CD4-positive, alpha-beta T cell (primary cell): Measurements from ENCODE around the gene MINDY3. TPM values are rescaled to one million over a fixed set of nuclear protein-coding genes. Genes with fewer than 3 reads are reported as not detected.

Source experiments
- ATAC-seq: fragments of 200-7000 bp; cut with Tn5 transposase; one replicate; pipeline ENCODE4 v1.10.0; 2022; ENCODE audit warnings: mild to moderate bottlenecking; ENCODE audit not compliant: poor library complexity
- CTCF ChIA-PET: fragments of 350-600 bp; sonication (Branson Sonifier 250); formaldehyde crosslinking; loops from one replicate; lab custom pipeline; 2021; ENCODE audit warnings: antibody characterized with exemption, inconsistent platforms; lab: Charles Lee
- POLR2A ChIA-PET: fragments of 350-600 bp; sonication (Branson Sonifier 250); formaldehyde crosslinking; loops from one replicate; lab custom pipeline; 2021; ENCODE audit warnings: antibody characterized with exemption, inconsistent platforms; lab: Charles Lee
- DNase-seq, 14 experiments: peaks; one replicate each; pipeline ENCODE4 v3.0.0-alpha.2; 2013 to 2020; ENCODE audit warnings: mixed read lengths in 2 of 14
- H3K27ac ChIP-seq, 2 donors: one replicate each; pipeline versions ENCODE4 v1.5.1 to v1.7.0; 2013; ENCODE audit warnings: low read length in 2 of 2, low read depth in 1 of 2, mild to moderate bottlenecking in 1 of 2
- H3K27me3 ChIP-seq, 2 experiments: 1 replicate in 1 of 2; 2 replicates in 1 of 2; pipeline versions ENCODE4 v1.6.1 to v1.7.0; 2013; ENCODE audit warnings: low read length in 2 of 2, control low read depth in 1 of 2, mild to moderate bottlenecking in 1 of 2, moderate library complexity in 1 of 2; ENCODE audit not compliant: insufficient read depth in 2 of 2, control insufficient read depth in 1 of 2
- H3K36me3 ChIP-seq: one replicate; pipeline ENCODE4 v1.6.1; 2013; ENCODE audit warnings: low read length, control low read depth; ENCODE audit not compliant: insufficient read depth
- H3K4me1 ChIP-seq: one replicate; pipeline ENCODE4 v1.6.1; 2013; ENCODE audit warnings: low read length, control low read depth; ENCODE audit not compliant: insufficient read depth
- H3K4me3 ChIP-seq: one replicate; pipeline ENCODE4 v1.5.1; 2013; ENCODE audit warnings: mild to moderate bottlenecking, low read length, moderate library complexity
- H3K9me3 ChIP-seq, 2 experiments: 1 replicate in 1 of 2; 2 replicates in 1 of 2; pipeline versions ENCODE4 v1.6.1 to v1.7.0; 2013; ENCODE audit warnings: low read length in 2 of 2, mild to moderate bottlenecking in 2 of 2, control low read depth in 1 of 2, moderate library complexity in 1 of 2; ENCODE audit not compliant: control insufficient read depth in 1 of 2, insufficient read depth in 1 of 2
- H3K27ac Mint-ChIP-seq: one replicate; pipeline ENCODE4 v1.8.0; 2020; ENCODE audit warnings: mixed read lengths
- H3K27me3 Mint-ChIP-seq: one replicate; pipeline ENCODE4 v1.8.0; 2021; ENCODE audit warnings: mixed read lengths
- H3K36me3 Mint-ChIP-seq: one replicate; pipeline ENCODE4 v1.8.0; 2021; ENCODE audit warnings: low read depth, mixed read lengths
- H3K4me1 Mint-ChIP-seq: one replicate; pipeline ENCODE4 v1.8.0; 2021; ENCODE audit warnings: low read depth, mixed read lengths
- H3K4me3 Mint-ChIP-seq: one replicate; pipeline ENCODE4 v1.8.0; 2020; ENCODE audit warnings: mild to moderate bottlenecking, mixed read lengths
- H3K9me3 Mint-ChIP-seq: one replicate; pipeline ENCODE4 v1.8.0; 2020; ENCODE audit warnings: mixed read lengths
- CTCF ChIP-seq: fragments of 200-600 bp; IDR thresholded peaks from one replicate; pipeline ENCODE4 v1.8.0; 2022; ENCODE audit warnings: antibody characterized with exemption, mild to moderate bottlenecking
- intact Hi-C, 2 experiments: fragments of 100-400 bp; cut with DNase I in 1 of 2; cut with micrococcal nuclease in 1 of 2; formaldehyde crosslinking; loops; one replicate each; pipeline versions ENCODE4 v1.15.1 to v1.9.0; 2023 to 2025; cut with DNase I, micrococcal nuclease
- total RNA-seq, 174 experiments: library from RNA in 2 of 174; stranded (reverse) in 2 of 174; gene quantifications; one replicate each; pipeline ENCODE4 v1.2.3 and lab custom pipeline; 2021 to 2026

MINDY3 gene
- total RNA-seq, 2 experiments from 2014 or later: 39.8 to 40.6 TPM

- no peaks in the 10 kb centered on the region for H3K4me1 ChIP-seq
- H3K36me3 ChIP-seq: no peaks in the 10 kb centered on the region
- H3K36me3 Mint-ChIP-seq: no peaks in the 10 kb centered on the region
- H3K4me1 Mint-ChIP-seq: no peaks in the 10 kb centered on the region
- no peaks in the 10 kb centered on the region for H3K9me3 Mint-ChIP-seq
- peaks cover 5 to 7% of the 10 kb centered on the region in 2 experiments for H3K27me3 ChIP-seq
- H3K27me3 Mint-ChIP-seq: peaks cover 29% of the 10 kb centered on the region
- ChIA-PET POLR2A (no interaction called here), CTCF (no interaction called here)
- no peak overlapping the region for H3K4me3 ChIP-seq
- intact Hi-C loops: no loop called here
- TF ChIP-seq CTCF: no peak
- H3K9me3 ChIP-seq: no peaks in the 10 kb centered on the region
- ATAC-seq (no peak), DNase-seq (no peak)
- H3K27ac ChIP-seq: no peak overlapping the region
- H3K4me3 Mint-ChIP-seq: no peak overlapping the region
- no peak overlapping the region for H3K27ac Mint-ChIP-seq
These were observed 121.9 kb downstream of the MINDY3 start for GRCh38 chr10:15738270-15738925.

GRCh38 chr10:15737656-15738055 lies 122.7 kb downstream of the MINDY3 start:
- ATAC-seq (no peak), DNase-seq (no peak)
- no peak overlapping the region for H3K27ac ChIP-seq
- H3K9me3 ChIP-seq: no peaks in the 10 kb centered on the region
- no peak for TF ChIP-seq CTCF
- POLR2A ChIA-PET: no interaction called here
- Mint-ChIP-seq H3K9me3 (no peaks in the 10 kb centered on the region), H3K4me1 (no peaks in the 10 kb centered on the region), H3K4me3 (no peak overlapping the region), H3K27ac (no peak overlapping the region), H3K27me3 (peaks cover 29% of the 10 kb centered on the region), H3K36me3 (no peaks in the 10 kb centered on the region)
- peaks cover 5 to 8% of the 10 kb centered on the region in 2 experiments for H3K27me3 ChIP-seq
- CTCF ChIA-PET: no interaction called here
- no peaks in the 10 kb centered on the region for H3K4me1 ChIP-seq
- no peak overlapping the region for H3K4me3 ChIP-seq
- no peaks in the 10 kb centered on the region for H3K36me3 ChIP-seq
- intact Hi-C loops: no loop called here

GRCh38 chr10:15735763-15736162 lies 124.5 kb downstream of the MINDY3 start:
- ATAC-seq: no peak
- Histone ChIP-seq H3K36me3 (no peaks in the 10 kb centered on the region), H3K9me3 (no peaks in the 10 kb centered on the region), H3K4me3 (no peak overlapping the region), H3K27me3 (peaks cover 5 to 8% of the 10 kb centered on the region in 2 experiments), H3K27ac (no peak overlapping the region), H3K4me1 (no peaks in the 10 kb centered on the region)
- ChIA-PET CTCF (no interaction called here), POLR2A (no interaction called here)
- Mint-ChIP-seq H3K4me1 (no peaks in the 10 kb centered on the region), H3K27me3 (peaks cover 35% of the 10 kb centered on the region), H3K27ac (no peak overlapping the region), H3K4me3 (no peak overlapping the region), H3K9me3 (no peaks in the 10 kb centered on the region), H3K36me3 (no peaks in the 10 kb centered on the region)
- intact Hi-C loops: no loop called here
- no peak for DNase-seq
- no peak for TF ChIP-seq CTCF
